Measurements from ENCODE around the gene ZSCAN12. TPM values are rescaled to one million over a fixed set of nuclear protein-coding genes. Genes with fewer than 3 reads are reported as not detected.

The ZSCAN12 gene
- total and polyA plus RNA-seq, 10 of the 15 experiments (the other 5 are each of a cell fraction or from before 2014, with no cell fraction given) = 1.2 to 12.2 (median 7.4) TPM

DNA sequence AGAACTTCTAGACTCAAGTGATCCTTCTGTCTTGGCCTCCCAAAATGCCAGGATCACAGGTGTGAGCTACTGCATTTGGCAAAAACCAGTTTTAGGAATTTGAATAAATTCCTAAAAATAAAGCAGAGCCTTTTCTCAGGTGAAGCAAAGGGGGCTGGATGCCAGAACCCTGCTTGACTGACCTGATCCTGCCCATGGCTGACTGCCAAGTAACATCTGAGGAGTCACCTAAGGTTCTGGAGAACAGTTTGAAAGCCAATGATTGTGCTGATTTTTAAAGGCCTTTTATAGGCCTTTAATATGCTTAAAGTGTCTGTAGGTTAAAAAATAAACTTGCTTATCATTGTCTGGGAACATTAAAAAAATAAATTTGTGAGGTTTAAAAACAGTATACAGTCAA lies 14.1 kb upstream of the ZSCAN12 start:
- ChIA-PET RAD21 (ENCODE audit: unreplicated experiment) (no interaction called here), SMC1A (ENCODE audit: uncharacterized antibody, unreplicated experiment) (interaction anchor here (1.3 kb wide), 1 partner anchor 20 kb away, joined by 3 read pairs; no protein-coding TSS in a partner anchor), CTCF (no interaction called here), POLR2A (no interaction called here)
- Histone ChIP-seq H3K36me3 (ENCODE audit: control insufficient read depth in 2 of 2, insufficient read depth in 2 of 2, low read length in 1 of 2) (no peaks in the 10 kb centered on the region), H3K4me1 (ENCODE audit: control insufficient read depth, insufficient read depth, low read length) (no peaks in the 10 kb centered on the region), H4K20me1 (ENCODE audit: control insufficient read depth, insufficient read depth) (no peaks in the 10 kb centered on the region), H3K79me2 (ENCODE audit: control insufficient read depth, insufficient read depth, low read length) (no peaks in the 10 kb centered on the region), H3K4me2 (ENCODE audit: control insufficient read depth, insufficient read depth) (no peak overlapping the region), H3K4me3 (no peak overlapping the region), H3K27me3 (replicated peaks in 1 of 2; ENCODE audit: control insufficient read depth in 2 of 2, insufficient read depth in 2 of 2, low read length in 1 of 2) (no peaks in the 10 kb centered on the region), H3K9ac (ENCODE audit: control insufficient read depth, insufficient read depth, low read length) (no peak overlapping the region), H3K27ac (ENCODE audit: control insufficient read depth, insufficient read depth) (no peak overlapping the region), H3K9me3 (replicated peaks; ENCODE audit: control insufficient read depth, insufficient read depth, low read length) (no peaks in the 10 kb centered on the region; the same call in 2 of the 3 replicates), H2AFZ (ENCODE audit: control insufficient read depth, low read depth, low read length) (no peak overlapping the region)
- no peak for FAIRE-seq
- no TSS peak for BruUV-seq (replicated peaks)
- in situ Hi-C loops (cut with MboI) (no loop called here), intact Hi-C loops (cut with micrococcal nuclease; ENCODE audit: unreplicated experiment) (no loop called here)
- no peak for ATAC-seq
- no peak for DNase-seq (ENCODE audit: low read depth, low spot score)
- TF ChIP-seq, protein P1, sequence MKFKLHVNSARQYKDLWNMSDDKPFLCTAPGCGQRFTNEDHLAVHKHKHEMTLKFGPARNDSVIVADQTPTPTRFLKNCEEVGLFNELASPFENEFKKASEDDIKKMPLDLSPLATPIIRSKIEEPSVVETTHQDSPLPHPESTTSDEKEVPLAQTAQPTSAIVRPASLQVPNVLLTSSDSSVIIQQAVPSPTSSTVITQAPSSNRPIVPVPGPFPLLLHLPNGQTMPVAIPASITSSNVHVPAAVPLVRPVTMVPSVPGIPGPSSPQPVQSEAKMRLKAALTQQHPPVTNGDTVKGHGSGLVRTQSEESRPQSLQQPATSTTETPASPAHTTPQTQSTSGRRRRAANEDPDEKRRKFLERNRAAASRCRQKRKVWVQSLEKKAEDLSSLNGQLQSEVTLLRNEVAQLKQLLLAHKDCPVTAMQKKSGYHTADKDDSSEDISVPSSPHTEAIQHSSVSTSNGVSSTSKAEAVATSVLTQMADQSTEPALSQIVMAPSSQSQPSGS (IDR thresholded peaks at IDR 0.05; ENCODE audit: low read length) = no peak
- TF ChIP-seq ETV6 (conservative IDR thresholded peaks at IDR 0.05 in 1 of 2, IDR thresholded peaks at IDR 0.05 in 1 of 2; ENCODE audit: borderline replicate concordance in 1 of 2, low read depth in 1 of 2) = no peak
- no peak for TF ChIP-seq PAX8 (IDR thresholded peaks at IDR 0.05)
- TF ChIP-seq, protein P2, sequence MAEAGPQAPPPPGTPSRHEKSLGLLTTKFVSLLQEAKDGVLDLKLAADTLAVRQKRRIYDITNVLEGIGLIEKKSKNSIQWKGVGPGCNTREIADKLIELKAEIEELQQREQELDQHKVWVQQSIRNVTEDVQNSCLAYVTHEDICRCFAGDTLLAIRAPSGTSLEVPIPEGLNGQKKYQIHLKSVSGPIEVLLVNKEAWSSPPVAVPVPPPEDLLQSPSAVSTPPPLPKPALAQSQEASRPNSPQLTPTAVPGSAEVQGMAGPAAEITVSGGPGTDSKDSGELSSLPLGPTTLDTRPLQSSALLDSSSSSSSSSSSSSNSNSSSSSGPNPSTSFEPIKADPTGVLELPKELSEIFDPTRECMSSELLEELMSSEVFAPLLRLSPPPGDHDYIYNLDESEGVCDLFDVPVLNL (IDR thresholded peaks at IDR 0.05; ENCODE audit: low read depth, low read length) = no peak
- TF ChIP-seq, protein P3, sequence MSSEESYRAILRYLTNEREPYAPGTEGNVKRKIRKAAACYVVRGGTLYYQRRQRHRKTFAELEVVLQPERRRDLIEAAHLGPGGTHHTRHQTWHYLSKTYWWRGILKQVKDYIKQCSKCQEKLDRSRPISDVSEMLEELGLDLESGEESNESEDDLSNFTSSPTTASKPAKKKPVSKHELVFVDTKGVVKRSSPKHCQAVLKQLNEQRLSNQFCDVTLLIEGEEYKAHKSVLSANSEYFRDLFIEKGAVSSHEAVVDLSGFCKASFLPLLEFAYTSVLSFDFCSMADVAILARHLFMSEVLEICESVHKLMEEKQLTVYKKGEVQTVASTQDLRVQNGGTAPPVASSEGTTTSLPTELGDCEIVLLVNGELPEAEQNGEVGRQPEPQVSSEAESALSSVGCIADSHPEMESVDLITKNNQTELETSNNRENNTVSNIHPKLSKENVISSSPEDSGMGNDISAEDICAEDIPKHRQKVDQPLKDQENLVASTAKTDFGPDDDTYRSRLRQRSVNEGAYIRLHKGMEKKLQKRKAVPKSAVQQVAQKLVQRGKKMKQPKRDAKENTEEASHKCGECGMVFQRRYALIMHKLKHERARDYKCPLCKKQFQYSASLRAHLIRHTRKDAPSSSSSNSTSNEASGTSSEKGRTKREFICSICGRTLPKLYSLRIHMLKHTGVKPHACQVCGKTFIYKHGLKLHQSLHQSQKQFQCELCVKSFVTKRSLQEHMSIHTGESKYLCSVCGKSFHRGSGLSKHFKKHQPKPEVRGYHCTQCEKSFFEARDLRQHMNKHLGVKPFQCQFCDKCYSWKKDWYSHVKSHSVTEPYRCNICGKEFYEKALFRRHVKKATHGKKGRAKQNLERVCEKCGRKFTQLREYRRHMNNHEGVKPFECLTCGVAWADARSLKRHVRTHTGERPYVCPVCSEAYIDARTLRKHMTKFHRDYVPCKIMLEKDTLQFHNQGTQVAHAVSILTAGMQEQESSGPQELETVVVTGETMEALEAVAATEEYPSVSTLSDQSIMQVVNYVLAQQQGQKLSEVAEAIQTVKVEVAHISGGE (CRISPR knock-in tag; IDR thresholded peaks at IDR 0.05) = no peak
- no peak for TF ChIP-seq NFYA (IDR thresholded peaks at IDR 0.05; ENCODE audit: borderline replicate concordance, low read depth, low read length)
- no peak for TF ChIP-seq WRNIP1 (IDR thresholded peaks at IDR 0.05; ENCODE audit: borderline replicate concordance, low read depth, low read length)
- no peak for TF ChIP-seq MTA3 (IDR thresholded peaks at IDR 0.05; ENCODE audit: borderline replicate concordance, low read length)
- TF ChIP-seq, protein P4, sequence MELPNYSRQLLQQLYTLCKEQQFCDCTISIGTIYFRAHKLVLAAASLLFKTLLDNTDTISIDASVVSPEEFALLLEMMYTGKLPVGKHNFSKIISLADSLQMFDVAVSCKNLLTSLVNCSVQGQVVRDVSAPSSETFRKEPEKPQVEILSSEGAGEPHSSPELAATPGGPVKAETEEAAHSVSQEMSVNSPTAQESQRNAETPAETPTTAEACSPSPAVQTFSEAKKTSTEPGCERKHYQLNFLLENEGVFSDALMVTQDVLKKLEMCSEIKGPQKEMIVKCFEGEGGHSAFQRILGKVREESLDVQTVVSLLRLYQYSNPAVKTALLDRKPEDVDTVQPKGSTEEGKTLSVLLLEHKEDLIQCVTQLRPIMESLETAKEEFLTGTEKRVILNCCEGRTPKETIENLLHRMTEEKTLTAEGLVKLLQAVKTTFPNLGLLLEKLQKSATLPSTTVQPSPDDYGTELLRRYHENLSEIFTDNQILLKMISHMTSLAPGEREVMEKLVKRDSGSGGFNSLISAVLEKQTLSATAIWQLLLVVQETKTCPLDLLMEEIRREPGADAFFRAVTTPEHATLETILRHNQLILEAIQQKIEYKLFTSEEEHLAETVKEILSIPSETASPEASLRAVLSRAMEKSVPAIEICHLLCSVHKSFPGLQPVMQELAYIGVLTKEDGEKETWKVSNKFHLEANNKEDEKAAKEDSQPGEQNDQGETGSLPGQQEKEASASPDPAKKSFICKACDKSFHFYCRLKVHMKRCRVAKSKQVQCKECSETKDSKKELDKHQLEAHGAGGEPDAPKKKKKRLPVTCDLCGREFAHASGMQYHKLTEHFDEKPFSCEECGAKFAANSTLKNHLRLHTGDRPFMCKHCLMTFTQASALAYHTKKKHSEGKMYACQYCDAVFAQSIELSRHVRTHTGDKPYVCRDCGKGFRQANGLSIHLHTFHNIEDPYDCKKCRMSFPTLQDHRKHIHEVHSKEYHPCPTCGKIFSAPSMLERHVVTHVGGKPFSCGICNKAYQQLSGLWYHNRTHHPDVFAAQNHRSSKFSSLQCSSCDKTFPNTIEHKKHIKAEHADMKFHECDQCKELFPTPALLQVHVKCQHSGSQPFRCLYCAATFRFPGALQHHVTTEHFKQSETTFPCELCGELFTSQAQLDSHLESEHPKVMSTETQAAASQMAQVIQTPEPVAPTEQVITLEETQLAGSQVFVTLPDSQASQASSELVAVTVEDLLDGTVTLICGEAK (IDR thresholded peaks at IDR 0.05; ENCODE audit: borderline replicate concordance) = no peak
- TF ChIP-seq TARDBP (IDR thresholded peaks at IDR 0.05; ENCODE audit: borderline replicate concordance) = no peak

Data from GM12878 (cell line).